HG03342 (cell line): ENCODE results near the gene RASA3.

Experiments used
- ATAC-seq: cut with Tn5 transposase; IDR thresholded peaks from one replicate; pipeline ENCODE4 v1.9.1; 2021; ENCODE audit warnings: mild to moderate bottlenecking, moderate library complexity; ENCODE audit not compliant: unreplicated experiment

Gene RASA3

DNA sequence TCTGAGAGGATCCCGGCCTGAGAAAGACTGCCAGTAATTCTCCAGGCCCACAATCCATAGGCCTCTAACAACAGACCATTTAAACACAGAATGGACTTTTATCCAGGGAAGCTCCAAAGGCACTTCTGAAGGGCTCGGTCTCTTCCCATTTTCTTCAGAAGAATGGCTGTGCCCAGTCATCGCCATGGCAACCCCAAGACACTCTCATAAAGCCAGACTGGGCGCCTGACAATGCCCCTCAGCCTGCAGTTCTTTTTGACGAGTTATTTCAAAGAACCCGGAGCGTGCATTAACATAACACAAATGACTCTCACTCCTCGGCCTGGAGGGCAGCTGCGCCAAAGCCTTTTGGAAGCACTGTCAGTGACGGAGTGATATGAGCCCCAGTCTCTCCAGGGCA, 61.0 kb downstream of the RASA3 start:
- ATAC-seq: no peak

DNA sequence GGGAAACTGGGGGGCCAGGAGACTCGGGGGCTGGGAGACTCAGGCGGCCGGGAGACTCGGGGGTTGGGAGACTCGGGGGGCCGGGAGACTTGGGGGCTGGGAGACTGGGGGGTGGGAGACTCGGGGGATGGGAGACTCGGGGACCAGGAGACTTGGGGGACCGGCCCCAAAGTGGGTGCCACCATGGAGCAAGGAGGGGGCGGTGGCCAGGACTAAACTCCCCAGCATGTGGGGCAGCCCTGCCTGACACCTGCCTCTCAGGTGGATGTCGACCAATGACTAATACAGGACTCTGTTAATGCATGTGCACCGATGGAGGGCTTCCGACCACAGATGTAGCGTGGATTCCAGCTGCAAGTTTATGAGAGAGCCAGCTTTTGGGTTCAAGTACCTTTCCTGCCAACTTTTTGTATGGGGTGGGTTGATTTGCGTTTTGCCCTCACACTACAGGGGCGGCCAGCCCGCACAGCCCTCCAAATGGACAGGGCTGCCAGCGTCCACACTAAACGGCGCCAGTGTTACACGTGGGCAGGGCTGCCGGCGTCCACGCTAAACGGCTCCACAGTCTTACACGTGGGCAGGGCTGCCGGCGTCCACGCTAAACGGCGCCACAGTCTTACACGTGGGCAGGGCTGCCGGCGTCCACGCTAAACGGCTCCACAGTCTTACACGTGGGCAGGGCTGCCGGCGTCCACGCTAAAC, 62.2 kb downstream of the RASA3 start:
- ATAC-seq: no peak

DNA sequence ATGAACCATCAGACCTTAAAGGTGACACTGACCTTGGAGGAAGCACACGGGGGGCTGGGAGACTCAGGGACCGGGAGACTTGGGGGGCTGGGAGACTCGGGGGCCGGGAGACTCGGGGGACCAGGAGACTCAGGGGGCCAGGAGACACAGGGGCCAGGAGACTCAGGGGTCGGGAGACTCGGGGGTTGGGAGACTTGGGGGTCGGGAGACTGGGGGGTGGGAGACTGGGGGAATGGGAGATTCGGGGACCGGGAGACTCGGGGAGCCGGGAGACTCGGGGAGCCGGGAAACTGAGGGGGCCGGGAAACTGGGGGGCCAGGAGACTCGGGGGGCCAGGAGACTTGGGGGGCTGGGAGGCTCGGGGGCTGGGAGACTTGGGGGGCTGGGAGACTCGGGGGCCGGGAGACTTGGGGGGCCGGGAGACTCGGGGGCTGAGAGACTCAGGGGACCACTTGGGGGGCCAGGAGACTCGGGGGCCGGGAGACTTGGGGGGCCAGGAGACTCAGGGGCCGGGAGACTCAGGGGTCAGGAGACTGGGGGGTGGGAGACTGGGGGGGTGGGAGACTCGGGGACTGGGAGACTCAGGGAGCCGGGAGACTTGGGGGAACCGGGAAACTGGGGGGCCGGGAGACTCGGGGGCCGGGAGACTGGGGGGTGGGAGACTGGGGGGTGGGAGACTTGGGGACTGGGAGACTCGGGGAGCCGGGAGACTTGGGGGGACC, 62.9 kb downstream of the RASA3 start:
- ATAC-seq: no peak

DNA sequence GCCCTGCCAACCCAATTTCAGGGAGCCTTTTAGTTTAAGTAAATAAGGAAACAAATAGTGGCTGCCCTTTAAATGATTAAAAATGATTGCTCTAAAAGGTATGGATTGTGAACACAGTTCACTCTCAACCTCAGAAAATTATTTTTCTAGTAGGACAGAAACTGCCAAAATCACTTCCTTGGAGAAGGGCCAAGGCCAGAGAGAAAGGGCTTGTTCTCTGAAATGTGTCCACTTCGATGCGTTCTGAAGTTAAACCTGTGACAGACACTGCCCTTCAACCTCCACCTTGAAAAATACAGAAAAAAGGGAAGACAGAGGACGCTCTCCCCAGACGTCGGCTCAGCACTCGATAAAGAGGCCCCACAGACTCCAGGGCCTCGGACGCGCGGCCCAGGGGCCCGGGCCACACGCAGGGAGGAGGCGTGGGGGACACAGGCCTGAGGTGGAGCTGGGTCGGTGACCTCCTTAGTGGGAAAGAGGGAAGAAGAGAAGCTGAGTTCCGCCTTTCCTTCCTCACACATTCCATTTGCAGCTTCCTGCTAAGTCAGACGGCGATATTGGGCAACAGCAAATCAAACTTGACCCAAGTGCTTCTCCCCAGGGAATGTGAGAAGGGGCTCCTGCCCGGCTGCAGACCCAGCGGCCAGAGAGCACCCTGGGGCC, 63.6 kb downstream of the RASA3 start:
- no peak for ATAC-seq

DNA sequence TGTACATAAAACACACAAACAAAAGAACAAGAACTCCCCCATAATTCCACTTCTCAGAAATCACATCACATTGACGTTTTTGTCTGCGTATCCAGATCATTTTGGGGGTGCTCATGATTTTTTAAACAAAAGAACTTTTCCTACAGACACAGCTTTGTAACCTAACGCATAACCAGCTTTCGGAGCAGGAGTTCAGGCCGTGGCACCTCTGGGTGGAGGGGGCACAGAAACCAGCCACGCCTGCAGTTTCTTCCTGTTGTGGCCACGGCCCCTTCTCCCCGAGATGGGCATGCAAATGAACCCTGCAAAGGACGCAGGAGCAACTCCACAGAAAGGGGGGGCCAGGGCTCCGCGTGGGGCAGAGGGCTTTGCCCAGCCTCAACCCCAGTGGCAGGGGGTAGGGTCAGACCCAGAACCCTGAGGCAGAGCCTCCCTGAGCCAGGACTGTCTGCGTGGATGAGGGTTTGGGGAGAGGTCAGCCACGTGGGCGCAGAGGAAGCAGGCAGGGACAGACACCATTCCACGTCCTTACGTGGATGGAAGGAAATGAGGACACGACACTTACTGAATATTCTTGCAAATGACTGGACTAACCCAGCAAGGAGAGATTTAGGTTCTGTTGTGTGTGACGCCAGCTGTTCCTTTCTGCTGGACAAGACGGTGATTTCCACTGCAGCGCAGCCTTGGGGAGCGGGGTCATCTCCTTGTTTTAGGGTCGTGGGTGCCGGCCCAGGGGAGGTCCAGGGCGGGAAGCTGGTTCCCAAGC, 64.4 kb downstream of the RASA3 start:
- peak; percentile 16 for ATAC-seq

DNA sequence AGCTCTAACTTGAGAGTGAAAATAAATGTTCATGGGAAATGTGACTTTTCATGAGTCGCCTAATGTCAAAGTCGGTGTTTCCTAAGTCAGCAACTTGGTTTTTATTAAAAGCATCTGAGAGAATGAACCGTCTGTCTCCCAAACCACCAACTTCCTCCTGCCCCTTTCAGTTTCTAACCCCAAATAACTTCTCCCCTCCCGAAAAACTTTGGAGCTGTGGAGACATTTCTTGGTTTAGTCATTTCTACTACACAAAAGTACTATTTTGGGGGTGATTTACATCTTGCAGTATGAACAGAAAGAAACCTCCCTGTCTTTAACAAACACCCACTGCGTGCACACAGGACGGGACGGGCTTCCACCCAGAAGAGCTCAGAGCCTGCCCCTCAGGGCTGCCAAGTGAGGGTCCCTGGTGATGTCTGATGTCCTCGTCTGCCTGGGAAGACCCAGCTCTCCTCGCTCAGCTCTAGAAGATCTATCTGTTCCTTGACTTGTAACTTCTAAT, 65.0 kb downstream of the RASA3 start:
- ATAC-seq: peak; percentile 62

DNA sequence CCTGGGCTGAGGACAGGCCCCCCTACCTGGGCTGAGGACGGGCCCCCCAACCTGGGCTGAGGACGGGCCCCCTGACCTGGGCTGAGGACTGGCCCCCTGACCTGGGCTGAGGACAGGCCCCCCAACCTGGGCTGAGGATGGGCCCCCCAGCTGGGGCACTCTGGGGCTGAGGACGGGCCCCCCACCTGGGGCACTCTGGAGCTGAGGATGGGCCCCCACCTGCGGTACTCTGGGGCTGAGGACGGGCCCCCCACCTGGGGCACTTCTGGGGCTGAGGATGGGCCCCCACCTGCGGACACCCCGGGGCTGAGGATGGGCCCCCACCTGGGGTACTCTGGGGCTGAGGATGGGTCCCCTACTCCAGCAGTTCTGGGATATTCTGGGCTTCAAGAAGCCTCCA, 65.5 kb downstream of the RASA3 start:
- ATAC-seq: peak; percentile 8

DNA sequence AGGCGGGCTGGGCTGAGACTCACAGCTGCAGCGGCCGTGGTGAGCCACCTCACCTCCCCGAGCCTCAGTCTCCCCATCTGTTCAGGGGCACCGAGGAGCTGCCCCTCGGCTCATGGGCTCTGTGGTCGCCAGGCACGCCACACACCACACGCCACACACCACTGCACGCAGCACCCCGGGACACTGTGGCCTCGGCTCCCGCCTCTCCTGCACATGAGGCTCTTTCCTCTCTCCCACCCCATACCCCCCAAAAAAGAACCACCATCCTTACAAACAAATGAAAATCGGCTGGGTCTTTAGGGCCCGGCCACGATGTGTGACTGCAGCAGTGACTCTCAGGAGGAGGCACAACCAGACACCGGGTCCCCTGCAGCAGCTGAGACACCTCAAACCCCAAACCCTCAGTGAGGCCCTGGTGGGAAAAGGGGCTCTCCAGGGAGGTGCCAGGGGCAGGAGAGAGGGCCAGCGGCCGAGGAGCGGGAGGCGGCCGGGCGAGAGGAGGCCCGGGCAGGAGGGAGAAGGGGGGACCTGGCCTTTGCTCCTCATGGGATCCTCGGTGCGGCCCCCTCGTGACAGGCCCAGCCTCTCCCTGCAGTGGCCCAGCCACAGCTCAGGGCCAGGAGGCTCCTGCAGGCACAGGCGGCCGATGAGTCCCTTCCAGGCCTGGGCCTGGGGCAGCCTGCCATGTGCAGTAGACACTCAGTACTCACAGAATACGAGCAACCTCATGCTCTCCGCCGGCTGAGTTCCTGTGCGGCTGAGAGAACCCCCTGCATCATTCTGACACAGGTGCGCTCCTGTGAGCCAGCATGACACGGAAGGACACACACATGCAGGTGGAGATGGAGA, 66.3 kb downstream of the RASA3 start:
- peak; percentile 2 for ATAC-seq

DNA sequence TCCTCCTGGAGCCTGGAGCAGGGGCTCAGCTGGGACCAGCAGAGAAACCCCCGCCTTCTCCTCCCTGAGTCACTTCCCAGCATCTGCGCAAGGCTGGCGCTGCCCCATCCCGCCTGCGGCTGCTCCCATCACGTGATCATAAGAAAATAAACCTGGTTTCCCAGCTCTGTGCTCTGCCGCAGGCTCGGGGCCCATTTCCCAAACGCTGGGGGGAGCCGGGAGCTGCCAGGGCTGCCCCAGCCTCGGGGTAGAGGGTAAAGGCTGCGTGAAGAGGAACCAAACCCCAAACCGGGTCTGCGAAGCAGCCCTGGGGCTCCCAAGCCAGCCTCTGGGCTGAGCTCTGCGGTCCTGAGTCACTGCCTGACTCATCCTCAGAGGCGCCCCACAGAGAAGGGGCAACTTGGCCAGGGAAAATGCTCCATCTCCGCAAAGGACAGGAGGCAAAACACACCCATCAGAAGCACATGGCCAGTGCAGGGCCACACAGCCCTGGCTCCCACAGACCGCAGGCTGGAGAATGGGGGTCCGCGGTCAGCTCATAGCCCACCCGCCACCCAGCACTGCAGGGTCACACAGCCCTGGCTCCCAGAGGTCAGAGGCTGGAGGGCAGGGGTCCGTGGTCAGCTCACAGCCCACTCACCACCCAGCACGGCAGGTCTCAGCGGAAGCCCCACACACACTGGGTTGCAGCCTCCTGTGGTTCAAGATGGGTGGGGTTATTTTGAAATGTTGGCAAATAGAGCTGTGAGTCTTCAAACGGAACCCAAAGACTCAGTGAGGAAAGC, 67.1 kb downstream of the RASA3 start:
- peak; percentile 42 for ATAC-seq

DNA sequence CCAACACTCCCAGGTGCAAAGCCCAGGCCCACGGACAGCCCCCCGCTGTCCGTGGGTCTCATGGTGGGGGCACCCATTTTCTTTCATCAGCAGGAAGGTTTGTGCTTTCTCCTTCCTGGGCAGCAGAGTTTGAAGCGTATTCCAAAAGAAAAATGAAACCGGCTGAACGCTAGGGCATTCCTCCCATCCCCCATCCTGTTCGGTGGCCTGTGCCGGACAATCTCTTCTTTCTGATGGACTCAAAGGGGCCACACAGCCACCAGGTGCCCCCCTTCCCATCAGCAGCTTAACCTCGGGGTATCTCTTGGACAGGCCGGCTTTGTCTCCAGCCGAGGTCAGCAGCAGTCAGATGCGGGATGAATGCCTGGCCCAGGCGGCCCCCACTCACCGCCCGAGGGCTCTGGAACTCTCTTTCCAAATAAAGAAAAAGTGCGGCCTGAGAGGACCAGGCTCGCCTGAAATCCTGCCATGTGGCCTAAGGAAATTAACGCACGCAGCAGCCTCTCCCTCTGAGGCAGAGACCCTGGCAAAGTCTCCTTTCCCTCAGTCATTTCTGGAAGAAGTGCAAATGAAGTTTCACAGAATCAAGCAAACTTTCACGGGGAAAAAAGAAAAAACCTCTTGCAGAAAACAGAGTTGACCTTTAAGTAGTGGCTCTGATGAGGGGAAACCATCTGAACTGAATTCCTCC, 67.8 kb downstream of the RASA3 start:
- no peak for ATAC-seq

DNA sequence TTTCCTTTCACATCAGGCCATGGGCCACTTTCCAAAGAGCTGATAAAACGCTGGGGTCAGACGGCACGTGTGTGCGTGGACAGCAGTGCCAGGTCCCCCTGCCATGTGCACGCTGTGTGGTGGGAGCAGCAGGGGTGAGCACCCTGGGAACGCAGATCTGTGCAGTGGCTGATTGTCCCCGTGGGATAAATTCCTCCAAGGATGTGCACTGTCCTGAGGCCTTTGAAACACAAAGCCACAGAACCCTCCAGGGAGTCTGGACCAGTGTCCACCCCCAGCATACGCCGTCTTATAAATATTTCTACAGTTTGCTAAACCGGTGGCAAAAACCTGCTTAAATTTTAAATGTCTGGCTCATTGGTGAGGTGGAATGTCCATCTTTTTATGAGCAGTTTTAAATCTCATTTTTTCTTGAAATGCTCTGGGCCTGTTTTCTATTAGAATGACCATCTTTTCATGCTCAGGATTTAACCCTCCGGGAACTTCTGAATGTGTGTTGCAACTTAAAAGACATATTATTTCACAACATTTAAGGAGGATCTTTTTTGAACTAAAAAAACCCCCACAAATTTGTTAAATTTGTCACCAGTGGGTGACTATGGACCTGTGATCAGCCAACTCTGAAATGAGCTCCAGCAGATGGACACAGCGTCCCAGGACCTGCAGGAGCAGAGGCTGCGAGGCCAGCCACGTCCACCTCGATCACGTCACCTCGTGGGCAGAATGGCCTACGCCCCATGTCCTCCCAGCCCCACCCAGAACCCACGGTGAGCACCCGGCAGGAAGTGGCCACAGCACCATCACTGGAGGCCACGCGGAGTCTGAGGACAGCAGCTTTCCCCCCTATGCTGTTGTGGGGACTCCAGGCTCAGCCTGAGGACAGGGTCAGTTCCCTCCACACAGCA, 68.6 kb downstream of the RASA3 start:
- ATAC-seq: no peak

DNA sequence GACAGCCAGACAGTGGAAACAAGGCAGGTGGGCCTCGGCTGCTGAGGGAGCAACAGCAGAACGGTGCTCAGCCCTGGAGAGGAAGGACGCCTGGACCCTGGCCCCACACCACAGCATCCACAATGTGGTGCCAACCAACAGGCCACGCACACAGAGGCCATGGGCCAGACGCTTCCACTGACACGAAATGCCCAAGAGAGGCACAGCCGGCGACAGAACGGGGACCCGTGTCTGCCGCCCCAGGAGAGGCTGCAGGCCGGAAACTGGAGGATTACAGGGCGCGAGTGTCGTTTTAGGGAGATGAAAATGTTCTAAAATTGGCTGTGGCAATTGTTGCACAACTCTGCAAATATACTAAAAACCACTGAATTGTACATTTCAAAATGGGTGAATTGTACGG, 69.7 kb downstream of the RASA3 start:
- ATAC-seq: no peak

DNA sequence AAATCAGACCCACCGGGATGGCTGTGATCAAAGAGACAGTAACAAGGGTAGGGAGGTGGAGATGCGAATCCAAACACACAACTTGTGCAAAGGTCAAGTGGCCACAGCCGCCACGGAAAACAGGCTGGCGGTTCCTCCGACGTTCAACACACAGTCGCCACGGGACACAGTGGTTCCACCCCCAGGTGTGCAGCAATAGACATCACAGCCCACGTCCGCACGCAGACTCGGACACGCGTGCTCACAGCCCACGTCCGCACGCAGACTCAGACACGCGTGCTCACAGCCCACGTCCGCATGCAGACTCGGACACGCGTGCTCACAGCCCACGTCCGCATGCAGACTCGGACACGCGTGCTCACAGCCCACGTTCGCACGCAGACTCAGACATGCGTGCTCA, 70.1 kb downstream of the RASA3 start:
- no peak for ATAC-seq

DNA sequence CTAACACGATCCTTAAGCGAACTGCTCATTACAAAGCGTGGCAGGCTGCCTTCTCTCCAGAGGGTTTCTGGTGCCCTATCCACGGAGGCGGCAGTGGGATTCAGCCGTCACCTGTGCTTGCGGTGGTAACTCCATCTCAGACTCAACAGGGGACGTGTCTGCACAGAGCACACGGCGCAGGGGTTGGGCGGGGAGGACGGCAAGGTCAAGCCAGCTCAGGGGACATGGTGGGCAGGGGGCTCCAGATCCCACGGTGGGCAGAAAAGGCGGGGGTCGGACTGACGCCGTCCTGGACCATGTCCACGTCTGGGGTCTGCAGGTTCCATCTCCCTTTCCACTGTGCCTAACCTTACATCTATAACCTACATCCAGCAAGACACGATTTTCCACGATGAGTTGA, 70.7 kb downstream of the RASA3 start:
- no peak for ATAC-seq

DNA sequence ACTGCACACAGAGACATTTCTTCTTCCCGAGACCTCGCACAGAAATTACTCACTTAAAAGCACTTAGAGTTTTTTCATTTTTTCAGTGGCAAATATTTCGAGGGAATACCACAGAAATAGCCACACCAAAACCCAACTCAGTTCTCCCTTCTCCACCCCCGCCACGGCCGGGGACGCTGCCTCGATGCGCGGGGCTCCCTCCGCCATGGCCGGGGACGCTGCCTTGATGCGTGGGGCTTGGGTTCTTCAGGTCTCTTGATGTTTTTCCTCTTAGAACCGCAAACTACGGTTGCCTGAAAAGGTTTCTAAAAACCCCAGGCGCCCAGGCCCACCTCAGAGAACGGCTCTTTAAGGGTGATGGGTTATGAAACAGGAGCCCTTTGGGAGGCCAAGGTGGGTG, 71.4 kb downstream of the RASA3 start:
- no peak for ATAC-seq

DNA sequence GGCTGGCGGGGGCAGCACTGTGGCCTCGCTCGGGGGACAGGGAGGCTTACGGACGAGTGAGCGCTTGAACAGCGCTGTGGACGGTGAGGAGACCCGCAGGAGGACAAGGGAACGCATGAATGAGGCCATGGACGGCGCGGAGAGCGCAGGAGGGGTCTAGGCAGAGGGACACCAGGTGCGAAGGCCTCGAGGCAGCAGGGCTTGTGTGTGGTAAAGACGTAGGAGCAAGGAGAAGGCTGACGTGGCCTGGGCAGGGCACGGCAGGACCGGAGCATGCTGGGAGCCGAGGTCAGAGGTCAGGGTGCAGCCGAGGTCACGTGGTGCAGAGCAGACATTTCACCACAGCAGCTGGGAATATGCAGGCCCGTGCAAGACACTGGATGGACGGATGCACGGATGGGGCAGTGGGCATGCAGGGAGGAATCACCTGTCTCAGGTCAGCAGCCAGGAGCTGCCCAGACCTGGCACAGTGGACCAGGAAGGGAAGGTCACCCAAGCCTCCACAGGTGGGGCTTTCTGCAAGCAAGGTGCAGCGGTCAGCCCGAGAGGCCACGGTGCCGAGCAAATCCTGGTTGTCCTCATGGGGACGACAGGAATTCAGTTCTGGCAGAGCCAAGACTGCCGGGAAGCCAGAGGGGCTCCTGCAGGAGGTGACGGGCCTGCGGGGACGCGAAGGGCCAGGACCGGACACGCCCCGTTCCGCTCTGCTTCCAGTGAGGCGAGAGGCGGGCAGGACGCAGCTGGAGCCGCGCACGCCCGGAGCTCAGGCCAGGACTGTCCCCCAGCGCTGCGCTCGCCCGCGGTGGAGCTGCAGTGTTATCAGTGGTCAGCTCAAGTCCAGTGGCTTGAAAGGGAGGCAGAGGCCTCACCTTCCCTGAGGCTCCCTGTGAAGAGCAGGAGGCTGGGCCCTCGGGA, 72.2 kb downstream of the RASA3 start:
- no peak for ATAC-seq

DNA sequence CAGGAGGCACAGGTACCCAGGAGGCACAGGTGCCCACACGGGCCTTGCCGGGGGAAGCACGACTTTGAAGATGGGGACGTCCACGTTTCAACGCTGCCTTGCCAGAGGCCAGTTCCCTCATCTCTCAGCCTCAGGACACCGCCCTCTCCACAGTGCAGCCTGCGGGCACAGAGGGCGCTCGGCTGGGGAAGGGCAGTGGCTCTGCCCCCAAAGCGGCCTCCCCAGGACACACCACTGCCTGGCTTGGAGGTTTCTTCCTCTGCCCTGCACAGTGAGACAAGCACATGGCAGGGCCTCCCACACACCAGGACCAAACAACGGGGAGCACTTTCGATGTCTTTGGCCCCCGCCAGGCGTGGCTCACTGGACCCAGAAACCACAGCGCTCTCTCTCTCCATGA, 73.0 kb downstream of the RASA3 start:
- ATAC-seq: no peak
